Cardiac muscle cell (in vitro differentiated cells and primary cell): ENCODE data around the gene CCDC78. TPM values are rescaled to one million over a fixed set of nuclear protein-coding genes. Genes with fewer than 3 reads are reported as not detected.

Experiments
- DNase-seq, 2 donors: peaks; one replicate each; pipeline versions ENCODE4 v3.0.0 to v3.0.0-alpha.2; 2010 to 2017; ENCODE audit warnings: low read depth in 1 of 2, low spot score in 1 of 2
- H3K27ac ChIP-seq: fragments of 200-600 bp; sonication (generic); 2 replicates; pipeline ENCODE4 v1.5.1; 2016
- H3K27me3 ChIP-seq: fragments of 200-600 bp; sonication (generic); 2 replicates; pipeline ENCODE4 v1.6.0; 2016; ENCODE audit warnings: control low read depth
- H3K36me3 ChIP-seq: fragments of 200-600 bp; sonication (generic); 2 replicates; pipeline ENCODE4 v1.5.1; 2016; ENCODE audit warnings: control low read depth
- H3K4me1 ChIP-seq: fragments of 200-600 bp; sonication (generic); 2 replicates; pipeline ENCODE4 v1.8.1; 2017; ENCODE audit warnings: low read depth, mild to moderate bottlenecking, mixed run types
- H3K4me3 ChIP-seq: fragments of 200-600 bp; sonication (generic); 2 replicates; pipeline ENCODE4 v1.5.1; 2016; ENCODE audit warnings: mild to moderate bottlenecking
- H3K9me3 ChIP-seq: fragments of 200-600 bp; sonication (generic); 2 replicates; pipeline ENCODE4 v1.5.1; 2017; ENCODE audit warnings: low read depth, mild to moderate bottlenecking, control low read depth
- CTCF ChIP-seq: IDR thresholded peaks from 2 replicates; pipeline ENCODE4 v1.5.1; 2012; ENCODE audit warnings: low read depth, mild to moderate bottlenecking, low read length
- polyA plus RNA-seq: library from polyadenylated mRNA; unstranded; fragments of >200 nt; fragmentation: Nextera tagmentation; extraction: Ambion mirVana; gene quantifications from 2 replicates; pipeline ENCODE4 v1.2.1, GENCODE V29; 2016
- total RNA-seq: library from RNA; depleted of rRNA; stranded (reverse); fragments of >200 nt; gene quantifications from 2 replicates; pipeline ENCODE4 v1.2.3, GENCODE V29; 2016

Gene CCDC78
- total and polyA plus RNA-seq, 2 experiments from 2014 or later, result 4.2 to 16.5 TPM

GRCh38 chr16:763369-764183 lies 37.3 kb upstream of the CCDC78 start:
- Histone ChIP-seq H3K36me3 (no peaks in the 10 kb centered on the region), H3K27me3 (no peaks in the 10 kb centered on the region), H3K27ac (no peak overlapping the region), H3K4me3 (no peak overlapping the region), H3K9me3 (no peaks in the 10 kb centered on the region), H3K4me1 (peaks cover 9% of the 10 kb centered on the region)
- no peak for TF ChIP-seq CTCF
- no peak for DNase-seq

GRCh38 chr16:762595-763268 lies 36.5 kb upstream of the CCDC78 start:
- no peak for TF ChIP-seq CTCF
- Histone ChIP-seq H3K27ac (no peak overlapping the region), H3K36me3 (no peaks in the 10 kb centered on the region), H3K27me3 (no peaks in the 10 kb centered on the region), H3K4me3 (no peak overlapping the region), H3K9me3 (no peaks in the 10 kb centered on the region), H3K4me1 (peaks cover 9% of the 10 kb centered on the region)
- no peak for DNase-seq

- Histone ChIP-seq H3K36me3 (no peaks in the 10 kb centered on the region), H3K4me3 (no peak overlapping the region), H3K27ac (no peak overlapping the region), H3K27me3 (no peaks in the 10 kb centered on the region), H3K4me1 (peaks cover 9% of the 10 kb centered on the region), H3K9me3 (no peaks in the 10 kb centered on the region)
- no peak for TF ChIP-seq CTCF
- DNase-seq, result no peak
These were observed 35.6 kb upstream of the CCDC78 start for GRCh38 chr16:761625-762513.

GRCh38 chr16:760545-761343 lies 34.5 kb upstream of the CCDC78 start, which contains the start of gene MSLN:
MSLN (plus strand) TSS chr16:760734; CDS start chr16:762681, 1,947 bp downstream.
- Histone ChIP-seq H3K27ac (peak within 1 kb of the TSS; percentile 67), H3K36me3 (no peaks in the 10 kb centered on the region), H3K27me3 (no peaks in the 10 kb centered on the region), H3K4me1 (peaks cover 9% of the 10 kb centered on the region), H3K9me3 (no peaks in the 10 kb centered on the region), H3K4me3 (no peak within 1 kb of the TSS)
- no peak for DNase-seq
- no peak for TF ChIP-seq CTCF

GRCh38 chr16:760065-760464 lies 33.8 kb upstream of the CCDC78 start:
- no peak overlapping the region for H3K4me3 ChIP-seq
- no peak for DNase-seq
- no peak for TF ChIP-seq CTCF
- no peaks in the 10 kb centered on the region for H3K27me3 ChIP-seq
- no peaks in the 10 kb centered on the region for H3K9me3 ChIP-seq
- H3K27ac ChIP-seq, result peak overlapping the region; percentile 67
- peaks cover 9% of the 10 kb centered on the region for H3K4me1 ChIP-seq
- no peaks in the 10 kb centered on the region for H3K36me3 ChIP-seq
